Heart left ventricle (tissue), 16 donors: ENCODE measurements around the gene VMP1. TPM values are rescaled to one million over a fixed set of nuclear protein-coding genes. Genes with fewer than 3 reads are reported as not detected.

Experiments used
- ATAC-seq, 4 donors: fragments of 200-7000 bp; cut with Tn5 transposase; one replicate each; pipeline ENCODE4 v1.9.1; 2020 to 2022; ENCODE audit warnings: moderate library complexity in 4 of 4, mild to moderate bottlenecking in 3 of 4, moderate number of reproducible peaks in 1 of 4
- DNase-seq, 5 donors: peaks; one replicate each; pipeline ENCODE4 v3.0.0-alpha.2; 2020
- H3K27ac ChIP-seq, 12 donors: fragments of 200-600 bp; sonication (generic) in 4 of 12; one replicate each; pipeline versions ENCODE4 v1.5.0 to v1.8.0; 2016 to 2022; ENCODE audit warnings: mild to moderate bottlenecking in 2 of 12
- H3K27me3 ChIP-seq, 9 donors: fragments of 200-600 bp; sonication (generic) in 2 of 9; one replicate each; pipeline versions ENCODE4 v1.5.1 to v1.8.0; 2016 to 2022; ENCODE audit warnings: mild to moderate bottlenecking in 3 of 9
- H3K36me3 ChIP-seq, 9 donors: fragments of 200-600 bp; sonication (generic) in 2 of 9; one replicate each; pipeline versions ENCODE4 v1.5.0 to v1.8.0; 2018 to 2022; ENCODE audit warnings: mild to moderate bottlenecking in 2 of 9
- H3K4me1 ChIP-seq, 12 donors: fragments of 200-600 bp; sonication (generic) in 4 of 12; one replicate each; pipeline versions ENCODE4 v1.5.0 to v1.8.0; 2016 to 2022; ENCODE audit warnings: mild to moderate bottlenecking in 3 of 12
- H3K4me3 ChIP-seq, 12 donors: fragments of 200-600 bp; sonication (generic) in 4 of 12; one replicate each; pipeline versions ENCODE4 v1.5.0 to v1.8.0; 2017 to 2022; ENCODE audit warnings: mild to moderate bottlenecking in 9 of 12, moderate library complexity in 4 of 12
- H3K9me3 ChIP-seq, 12 donors: fragments of 200-600 bp; sonication (generic) in 4 of 12; one replicate each; pipeline versions ENCODE4 v1.5.0 to v1.8.0; 2016 to 2022; ENCODE audit warnings: mild to moderate bottlenecking in 1 of 12
- CTCF ChIP-seq, 12 donors: fragments of 200-600 bp; sonication (generic) in 4 of 12; IDR thresholded peaks; one replicate each; pipeline versions ENCODE4 v1.5.0 to v1.8.0; 2018 to 2022; ENCODE audit warnings: antibody characterized with exemption in 12 of 12, mild to moderate bottlenecking in 5 of 12
- POLR2A ChIP-seq, 2 donors: fragments of 450-650 bp; IDR thresholded peaks; one replicate each; pipeline ENCODE4 v1.6.1; 2017; ENCODE audit warnings: antibody characterized with exemption in 2 of 2, mild to moderate bottlenecking in 2 of 2, moderate library complexity in 2 of 2
- WGBS, 4 donors: extraction: QIAGEN DNeasy Blood & Tissue Kit in 2 of 4; methylation state at CpG; one replicate each; pipeline versions ENCODE4 v1.1.5 to v1.1.7; 2013 to 2018; 5-methylcytosine and 5-hydroxymethylcytosine counted together
- intact Hi-C, 10 donors: fragments of 100-400 bp; cut with DNase I; formaldehyde crosslinking; loops; one replicate each; pipeline versions ENCODE4 v1.11.1 to v1.14.2; 2022
- polyA plus RNA-seq, 2 donors: library from polyadenylated mRNA; stranded (reverse); fragments of 200-250 nt; gene quantifications; one replicate each; pipeline ENCODE4 v1.2.3, GENCODE V29; 2013
- total RNA-seq, 9 donors: library from RNA; depleted of rRNA in 2 of 9; stranded (reverse); fragments of >200 nt in 2 of 9; fragmentation: NEBNext Ultra II Directional in 3 of 9; extraction: Animal tissue kit (Norgen Biotek cat#: 25700) in 3 of 9; gene quantifications; one replicate each; pipeline versions ENCODE4 v1.1.0 to v1.2.4, GENCODE V29; 2016 to 2023
- donor health status: ischemic (EF 13 %, LVEDD 7.1; RV severe dilation, severe dysfunction).
- donor health status: healthy with polysubstance abuse.
- donor health status: DM: no; HTN: yes; CAD: no.
- donor health status: DM: no; HTN: no; CAD: no.
- donor health status: ischemic (EF 25% LVEDD 6.9; RV normal size, moderate dysfunction).
- donor health status: ischemic (EF 25% LVEDD 5.7; RV mildly dilated, moderate dysfunction).
- donor health status: healthy.
- donor health status: DM: yes; HTN: yes; CAD: no.
- donor health status: ischemic (EF 35%, LVEDD 5.7; RV mildly dilated, moderate dysfunction).
- donor health status: nonischemic (EF 11% LVEDD 7.7; RV severe dilation, severe dysfunction).
- donor health status: DM: yes; HTN: yes; CAD: no.
- donor health status: PGD.
- donor health status: ischemic (EF 29% LVEDD 5.4; RV normal size, mild dysfunction).
- donor health status: nonischemic (EF 23%, LVEDD 6.1; RV moderate dilation, normal function).

Gene VMP1
- total and polyA plus RNA-seq, 11 donors, result 19.3 to 181 (median 50.1) TPM

DNA sequence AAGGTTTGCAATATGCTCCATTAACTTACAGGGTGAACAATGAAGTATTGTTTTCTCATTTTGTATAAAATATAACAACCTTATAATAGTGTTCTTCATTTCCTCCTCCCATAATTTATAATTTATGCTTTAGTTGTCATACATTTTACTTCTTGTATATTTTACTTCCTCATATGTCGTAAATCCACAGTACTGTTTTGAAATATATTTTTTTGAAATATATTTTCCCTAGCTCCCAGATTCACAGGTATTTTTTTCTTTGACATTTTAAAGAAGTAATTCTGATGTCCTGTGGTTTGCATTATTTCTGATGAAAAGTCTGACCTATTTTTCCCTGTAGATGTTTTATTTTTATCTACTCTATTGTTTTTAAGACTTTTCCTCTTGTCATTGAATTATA, 52.7 kb downstream of the VMP1 start:
- no peaks in the 10 kb centered on the region for H3K27me3 ChIP-seq
- intact Hi-C loops, result no loop called here
- DNase-seq (no peak), ATAC-seq (no peak)
- H3K9me3 ChIP-seq, result peaks cover 0 to 6% (median 0%) of the 10 kb centered on the region in 12 donors
- peaks cover 0 to 47% (median 0%) of the 10 kb centered on the region in 12 donors for H3K4me1 ChIP-seq
- WGBS, 4 donors, result 93 to 95% (median 94%) methylated on average over 1 of the region's 1 CpG
- peak overlapping the region in 1 of 12 donors; percentile 47 for H3K27ac ChIP-seq
- no peak overlapping the region for H3K4me3 ChIP-seq
- H3K36me3 ChIP-seq, result peaks cover 0 to 17% (median 6%) of the 10 kb centered on the region in 9 donors
- no peak for TF ChIP-seq POLR2A (IDR thresholded peaks at IDR 0.05)
- TF ChIP-seq CTCF (IDR thresholded peaks at IDR 0.05), result no peak

DNA sequence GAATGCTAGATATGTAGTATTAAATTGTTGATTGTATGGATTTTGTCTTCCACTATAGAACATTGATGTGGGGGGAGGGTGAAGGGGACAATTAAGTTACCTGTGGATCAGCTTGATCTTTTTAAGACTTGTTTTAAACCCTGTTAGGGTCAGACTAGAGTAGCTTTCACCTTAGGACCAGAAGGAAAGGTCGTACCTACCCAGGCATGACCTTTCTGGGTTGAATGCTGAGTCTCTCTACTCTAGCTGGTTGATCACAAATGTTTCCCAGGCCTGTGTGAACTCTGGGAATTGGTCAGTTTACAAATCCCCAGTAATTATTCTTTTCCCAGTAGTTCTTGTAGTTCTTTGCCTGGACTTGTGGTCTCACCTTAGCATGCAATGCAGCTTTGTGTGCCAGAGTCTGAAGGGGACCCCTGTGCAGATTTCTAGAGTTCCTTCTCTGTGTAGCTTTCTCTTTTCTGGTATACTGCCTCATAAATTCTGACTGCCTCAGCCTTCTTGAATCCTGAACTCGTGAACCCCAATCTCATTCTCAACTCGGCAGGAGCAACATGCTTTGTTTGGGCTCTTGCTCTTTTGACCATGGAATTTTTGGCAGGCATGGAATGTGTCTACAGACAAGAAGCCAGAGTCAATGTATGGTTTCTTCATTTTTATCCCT, 54.1 kb downstream of the VMP1 start:
- WGBS, 4 donors, result 48 to 61% (median 55%) methylated on average over 3 of the region's 3 CpGs
- peak overlapping the region in 2 of 12 donors; percentile 27 to 50 for H3K27ac ChIP-seq
- H3K4me1 ChIP-seq, result peaks cover 0 to 39% (median 0%) of the 10 kb centered on the region in 12 donors
- peaks cover 0 to 6% (median 0%) of the 10 kb centered on the region in 12 donors for H3K9me3 ChIP-seq
- no peak overlapping the region for H3K4me3 ChIP-seq
- TF ChIP-seq CTCF (IDR thresholded peaks at IDR 0.05) (no peak), POLR2A (IDR thresholded peaks at IDR 0.05) (no peak)
- intact Hi-C loops, result no loop called here
- ATAC-seq (no peak), DNase-seq (no peak)
- H3K27me3 ChIP-seq, result no peaks in the 10 kb centered on the region
- H3K36me3 ChIP-seq, result peaks cover 0 to 26% (median 15%) of the 10 kb centered on the region in 9 donors

DNA sequence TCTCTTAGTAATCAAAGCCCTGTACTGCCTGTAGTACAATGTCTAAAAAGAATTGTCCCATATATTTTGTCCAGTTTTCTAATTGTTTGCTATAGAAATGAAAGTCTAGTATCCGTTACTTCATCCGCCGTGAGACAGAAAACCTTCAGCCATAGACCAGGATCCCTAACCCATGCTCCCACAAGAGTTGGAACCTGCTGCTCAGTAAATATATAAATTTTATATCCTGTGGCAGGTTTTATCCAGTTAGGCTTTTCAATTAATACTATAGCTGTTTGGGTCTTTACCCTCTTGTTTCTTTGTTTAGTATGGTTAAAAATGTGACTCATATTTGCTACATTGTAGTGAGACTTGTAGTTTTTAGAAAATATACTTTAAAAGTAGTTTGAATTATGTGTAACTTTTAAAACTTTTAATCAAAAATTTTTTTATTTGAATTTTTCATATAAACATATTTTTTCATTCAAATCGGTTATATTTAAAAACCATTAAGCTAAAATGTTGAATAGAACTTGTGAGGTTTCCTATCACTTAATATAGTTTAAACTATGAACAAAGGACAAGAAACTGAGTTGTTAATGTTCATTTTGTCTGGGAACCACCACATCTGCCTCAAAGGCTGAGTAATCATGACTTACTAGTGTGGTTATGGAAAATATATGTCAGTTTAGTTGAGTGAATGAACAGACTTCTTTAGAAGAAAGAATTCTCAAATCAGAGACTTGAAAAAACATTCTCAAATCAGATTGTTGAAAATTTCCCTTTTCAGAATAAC, 54.8 kb downstream of the VMP1 start:
- ATAC-seq, result no peak
- Histone ChIP-seq H3K27me3 (no peaks in the 10 kb centered on the region), H3K36me3 (peaks cover 0 to 30% (median 15%) of the 10 kb centered on the region in 9 donors), H3K27ac (peak overlapping the region in 2 of 12 donors; percentile 27 to 50), H3K4me3 (no peak overlapping the region), H3K4me1 (peaks cover 0 to 42% (median 0%) of the 10 kb centered on the region in 12 donors), H3K9me3 (peaks cover 0 to 6% (median 0%) of the 10 kb centered on the region in 12 donors)
- WGBS, 4 donors, result 92 to 93% (median 92%) methylated on average over 4 of the region's 4 CpGs
- no peak for DNase-seq
- intact Hi-C loops, result no loop called here
- TF ChIP-seq CTCF (IDR thresholded peaks at IDR 0.05), result no peak
- no peak for TF ChIP-seq POLR2A (IDR thresholded peaks at IDR 0.05)

DNA sequence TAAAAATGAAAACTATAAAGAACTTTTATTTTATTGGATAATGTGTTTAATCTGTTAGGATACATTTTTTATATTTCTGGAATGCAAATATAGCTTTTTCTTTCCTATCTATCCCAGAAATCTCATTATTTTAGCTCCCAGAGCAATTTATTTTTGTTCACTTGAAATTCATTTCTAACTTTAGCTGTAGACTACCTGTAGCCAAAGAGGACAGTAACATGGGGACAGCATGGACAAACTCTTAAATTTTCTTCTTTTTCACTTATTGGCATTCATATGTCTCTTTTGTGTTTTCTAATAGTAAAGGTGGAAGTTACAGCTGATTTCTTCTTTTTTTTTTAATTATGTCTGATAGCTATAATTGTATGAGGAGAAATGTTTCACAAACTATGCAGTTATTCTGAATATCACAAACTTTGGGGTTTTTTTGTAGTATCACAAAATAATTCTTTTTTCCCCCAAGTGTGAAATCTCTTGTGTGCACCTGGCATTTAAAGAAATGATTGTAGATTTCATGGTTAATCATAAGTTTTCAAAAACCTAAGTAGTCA, 55.4 kb downstream of the VMP1 start:
- Histone ChIP-seq H3K4me1 (peaks cover 0 to 46% (median 0%) of the 10 kb centered on the region in 12 donors), H3K36me3 (peaks cover 0 to 29% (median 15%) of the 10 kb centered on the region in 9 donors), H3K27ac (peak overlapping the region in 2 of 12 donors; percentile 14 to 50), H3K9me3 (peaks cover 0 to 6% (median 0%) of the 10 kb centered on the region in 12 donors), H3K4me3 (no peak overlapping the region), H3K27me3 (no peaks in the 10 kb centered on the region)
- intact Hi-C loops, result no loop called here
- TF ChIP-seq POLR2A (IDR thresholded peaks at IDR 0.05) (no peak), CTCF (IDR thresholded peaks at IDR 0.05) (no peak)
- DNase-seq (no peak), ATAC-seq (no peak)
